Cardiac muscle cell (in vitro differentiated cells and primary cell): ENCODE measurements around the gene CASS4. TPM values are rescaled to one million over a fixed set of nuclear protein-coding genes. Genes with fewer than 3 reads are reported as not detected.

Source experiments
- DNase-seq, 2 donors: peaks; one replicate each; pipeline versions ENCODE4 v3.0.0 to v3.0.0-alpha.2; 2010 to 2017; ENCODE audit warnings: low read depth in 1 of 2, low spot score in 1 of 2
- H3K27ac ChIP-seq: fragments of 200-600 bp; sonication (generic); 2 replicates; pipeline ENCODE4 v1.5.1; 2016
- H3K27me3 ChIP-seq: fragments of 200-600 bp; sonication (generic); 2 replicates; pipeline ENCODE4 v1.6.0; 2016; ENCODE audit warnings: control low read depth
- H3K36me3 ChIP-seq: fragments of 200-600 bp; sonication (generic); 2 replicates; pipeline ENCODE4 v1.5.1; 2016; ENCODE audit warnings: control low read depth
- H3K4me1 ChIP-seq: fragments of 200-600 bp; sonication (generic); 2 replicates; pipeline ENCODE4 v1.8.1; 2017; ENCODE audit warnings: low read depth, mild to moderate bottlenecking, mixed run types
- H3K4me3 ChIP-seq: fragments of 200-600 bp; sonication (generic); 2 replicates; pipeline ENCODE4 v1.5.1; 2016; ENCODE audit warnings: mild to moderate bottlenecking
- H3K9me3 ChIP-seq: fragments of 200-600 bp; sonication (generic); 2 replicates; pipeline ENCODE4 v1.5.1; 2017; ENCODE audit warnings: low read depth, mild to moderate bottlenecking, control low read depth
- CTCF ChIP-seq: IDR thresholded peaks from 2 replicates; pipeline ENCODE4 v1.5.1; 2012; ENCODE audit warnings: low read depth, mild to moderate bottlenecking, low read length
- polyA plus RNA-seq: library from polyadenylated mRNA; unstranded; fragments of >200 nt; fragmentation: Nextera tagmentation; extraction: Ambion mirVana; gene quantifications from 2 replicates; pipeline ENCODE4 v1.2.1, GENCODE V29; 2016
- total RNA-seq: library from RNA; depleted of rRNA; stranded (reverse); fragments of >200 nt; gene quantifications from 2 replicates; pipeline ENCODE4 v1.2.3, GENCODE V29; 2016

Gene CASS4
- total and polyA plus RNA-seq, 2 experiments from 2014 or later, result 0.12 TPM; not detected in 1

- Histone ChIP-seq H3K27ac (no peak overlapping the region), H3K4me3 (no peak overlapping the region), H3K9me3 (no peaks in the 10 kb centered on the region), H3K36me3 (no peaks in the 10 kb centered on the region), H3K4me1 (no peaks in the 10 kb centered on the region), H3K27me3 (no peaks in the 10 kb centered on the region)
- no peak for TF ChIP-seq CTCF
- DNase-seq, result peak in 1 of 2 donors; percentile 28
Observed at GRCh38 chr20:56442389-56443365, 30.6 kb downstream of the CASS4 start.

GRCh38 chr20:56443654-56444540 lies 31.8 kb downstream of the CASS4 start:
- Histone ChIP-seq H3K4me1 (no peaks in the 10 kb centered on the region), H3K9me3 (no peaks in the 10 kb centered on the region), H3K27ac (no peak overlapping the region), H3K4me3 (no peak overlapping the region), H3K27me3 (no peaks in the 10 kb centered on the region), H3K36me3 (no peaks in the 10 kb centered on the region)
- peak in 1 of 2 donors; percentile 74 for DNase-seq
- no peak for TF ChIP-seq CTCF

- H3K4me3 ChIP-seq, result no peak overlapping the region
- no peak for TF ChIP-seq CTCF
- H3K36me3 ChIP-seq, result no peaks in the 10 kb centered on the region
- no peak overlapping the region for H3K27ac ChIP-seq
- DNase-seq, result no peak
- H3K4me1 ChIP-seq, result no peaks in the 10 kb centered on the region
- H3K9me3 ChIP-seq, result no peaks in the 10 kb centered on the region
- no peaks in the 10 kb centered on the region for H3K27me3 ChIP-seq
Observed at GRCh38 chr20:56445130-56445529, 33.1 kb downstream of the CASS4 start.

- no peak overlapping the region for H3K4me3 ChIP-seq
- H3K27me3 ChIP-seq, result no peaks in the 10 kb centered on the region
- H3K9me3 ChIP-seq, result no peaks in the 10 kb centered on the region
- TF ChIP-seq CTCF, result no peak
- no peaks in the 10 kb centered on the region for H3K36me3 ChIP-seq
- H3K4me1 ChIP-seq, result no peaks in the 10 kb centered on the region
- no peak for DNase-seq
- H3K27ac ChIP-seq, result no peak overlapping the region
Observed at GRCh38 chr20:56445540-56445939, 33.5 kb downstream of the CASS4 start.

GRCh38 chr20:56447227-56447626 lies 35.2 kb downstream of the CASS4 start:
- H3K27me3 ChIP-seq, result no peaks in the 10 kb centered on the region
- H3K4me3 ChIP-seq, result no peak overlapping the region
- TF ChIP-seq CTCF, result no peak
- H3K27ac ChIP-seq, result no peak overlapping the region
- no peaks in the 10 kb centered on the region for H3K9me3 ChIP-seq
- DNase-seq, result no peak
- H3K4me1 ChIP-seq, result no peaks in the 10 kb centered on the region
- H3K36me3 ChIP-seq, result no peaks in the 10 kb centered on the region
